ENCODE data around the gene TSLP. TPM values are rescaled to one million over a fixed set of nuclear protein-coding genes. Genes with fewer than 3 reads are reported as not detected.

Gene TSLP
- total RNA-seq, 6 experiments from 2014 or later, result 0.74 to 2.4 (median 1.4) TPM

- peak in 2 of 4 donors; percentile 15 to 34 for ATAC-seq
- intact Hi-C loops (cut with DNase I), result no loop called here
- Histone ChIP-seq H3K27ac (no peak overlapping the region), H3K4me1 (peaks cover 0 to 20% (median 4%) of the 10 kb centered on the region in 4 donors), H3K4me3 (no peak overlapping the region), H3K9me3 (no peaks in the 10 kb centered on the region), H3K36me3 (no peaks in the 10 kb centered on the region), H3K27me3 (no peaks in the 10 kb centered on the region)
- DNase-seq, result no peak
- TF ChIP-seq POLR2A (IDR thresholded peaks at IDR 0.05) (no peak), CTCF (IDR thresholded peaks at IDR 0.05) (no peak)
- 83% methylated on average over 2 of the region's 2 CpGs for WGBS (ENCODE audit: insufficient coverage, low coverage, low lambda C conversion rate, missing lambda C conversion rate)
Measured at GRCh38 chr5:111066261-111066938, 5.1 kb upstream of the TSLP start.

- Histone ChIP-seq H3K4me3 (no peak overlapping the region), H3K36me3 (no peaks in the 10 kb centered on the region), H3K9me3 (no peaks in the 10 kb centered on the region), H3K4me1 (peaks cover 0 to 17% (median 4%) of the 10 kb centered on the region in 4 donors), H3K27ac (no peak overlapping the region), H3K27me3 (no peaks in the 10 kb centered on the region)
- ATAC-seq (no peak), DNase-seq (no peak)
- intact Hi-C loops (cut with DNase I), result no loop called here
- TF ChIP-seq CTCF (IDR thresholded peaks at IDR 0.05) (no peak), POLR2A (IDR thresholded peaks at IDR 0.05) (no peak)
- WGBS (ENCODE audit: insufficient coverage, low coverage, low lambda C conversion rate, missing lambda C conversion rate), result 68% methylated on average over 2 of the region's 2 CpGs
Measured at GRCh38 chr5:111068213-111068612, 3.3 kb upstream of the TSLP start.

GRCh38 chr5:111069839-111070238 is 1.7 kb upstream of the TSLP start:
- Histone ChIP-seq H3K27me3 (no peaks in the 10 kb centered on the region), H3K4me1 (peaks cover 0 to 11% (median 4%) of the 10 kb centered on the region in 4 donors), H3K36me3 (no peaks in the 10 kb centered on the region), H3K27ac (no peak overlapping the region), H3K9me3 (no peaks in the 10 kb centered on the region), H3K4me3 (no peak overlapping the region)
- WGBS (ENCODE audit: insufficient coverage, low coverage, low lambda C conversion rate, missing lambda C conversion rate), result 40% methylated on average over 3 of the region's 4 CpGs
- intact Hi-C loops (cut with DNase I), result no loop called here
- no peak for DNase-seq
- TF ChIP-seq CTCF (IDR thresholded peaks at IDR 0.05) (no peak), POLR2A (IDR thresholded peaks at IDR 0.05) (no peak)
- no peak for ATAC-seq

- H3K27me3 ChIP-seq, result no peaks in the 10 kb centered on the region
Measured at GRCh38 chr5:111070272-111071134, 1.0 kb upstream of the TSLP start.

More at GRCh38 chr5:111070272-111071134, 1.0 kb upstream of the TSLP start:
- peak; percentile 34 to 64 (median 54) for ATAC-seq
- H3K36me3 ChIP-seq, result no peaks in the 10 kb centered on the region
- peak in 2 of 3 donors; percentile 39 to 57 for DNase-seq
- peaks cover 0 to 11% (median 4%) of the 10 kb centered on the region in 4 donors for H3K4me1 ChIP-seq
- H3K27ac ChIP-seq, result no peak overlapping the region
- no peaks in the 10 kb centered on the region for H3K9me3 ChIP-seq
- H3K4me3 ChIP-seq, result peak overlapping the region in 1 of 3 donors; percentile 30
- intact Hi-C loops (cut with DNase I), result no loop called here
- TF ChIP-seq CTCF (IDR thresholded peaks at IDR 0.05), result no peak
- TF ChIP-seq POLR2A (IDR thresholded peaks at IDR 0.05), result no peak
- WGBS (ENCODE audit: insufficient coverage, low coverage, low lambda C conversion rate, missing lambda C conversion rate), result 31% methylated on average over 29 of the region's 42 CpGs

Measured in right lobe of liver (tissue), 6 donors.